C4-2B (cell line): Measurements from ENCODE around the gene ADAM22.

Source experiments
- ZFX ChIP-seq: fragments of 450-650 bp; IDR thresholded peaks from 2 replicates; pipeline ENCODE4 v1.6.1; 2017
- TF ChIP-seq, protein P1 (sequence below): fragments of 450-650 bp; conservative IDR thresholded peaks from 2 replicates; pipeline ENCODE4 v1.5.1; 2017; ENCODE audit warnings: mild to moderate bottlenecking

DNA sequence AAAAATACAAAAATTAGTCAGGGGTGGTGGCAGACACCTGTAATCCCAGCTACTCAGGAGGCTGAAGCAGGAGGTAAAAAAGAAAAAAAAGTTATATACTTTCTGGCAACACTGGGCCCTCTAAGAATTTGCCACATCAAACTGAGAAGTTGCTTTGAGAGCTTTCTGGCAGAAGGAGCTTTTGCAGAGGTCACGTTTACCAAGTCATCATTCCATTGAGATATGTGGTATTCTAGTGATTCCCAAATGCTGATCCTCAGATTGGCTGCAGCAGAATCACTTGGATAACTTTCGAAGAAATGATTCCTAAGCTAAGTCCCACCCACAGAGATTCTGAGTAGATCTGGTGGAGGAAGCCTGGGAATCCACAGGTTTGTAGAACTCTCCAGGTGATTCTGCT is 80.5 kb downstream of the ADAM22 start:
- TF ChIP-seq, protein P1, sequence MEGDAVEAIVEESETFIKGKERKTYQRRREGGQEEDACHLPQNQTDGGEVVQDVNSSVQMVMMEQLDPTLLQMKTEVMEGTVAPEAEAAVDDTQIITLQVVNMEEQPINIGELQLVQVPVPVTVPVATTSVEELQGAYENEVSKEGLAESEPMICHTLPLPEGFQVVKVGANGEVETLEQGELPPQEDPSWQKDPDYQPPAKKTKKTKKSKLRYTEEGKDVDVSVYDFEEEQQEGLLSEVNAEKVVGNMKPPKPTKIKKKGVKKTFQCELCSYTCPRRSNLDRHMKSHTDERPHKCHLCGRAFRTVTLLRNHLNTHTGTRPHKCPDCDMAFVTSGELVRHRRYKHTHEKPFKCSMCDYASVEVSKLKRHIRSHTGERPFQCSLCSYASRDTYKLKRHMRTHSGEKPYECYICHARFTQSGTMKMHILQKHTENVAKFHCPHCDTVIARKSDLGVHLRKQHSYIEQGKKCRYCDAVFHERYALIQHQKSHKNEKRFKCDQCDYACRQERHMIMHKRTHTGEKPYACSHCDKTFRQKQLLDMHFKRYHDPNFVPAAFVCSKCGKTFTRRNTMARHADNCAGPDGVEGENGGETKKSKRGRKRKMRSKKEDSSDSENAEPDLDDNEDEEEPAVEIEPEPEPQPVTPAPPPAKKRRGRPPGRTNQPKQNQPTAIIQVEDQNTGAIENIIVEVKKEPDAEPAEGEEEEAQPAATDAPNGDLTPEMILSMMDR: no peak
- no peak for TF ChIP-seq ZFX
